Retinal pigment epithelial cell (primary cell): ENCODE measurements around the gene ACAT2.
"Not testable (repeated sequence)": the region's sequence is repeated elsewhere in the genome, so short reads cannot be mapped to it uniquely, and the experiment has no call there.

Experiments
- DNase-seq: peaks from one replicate; pipeline ENCODE4 v3.0.0-alpha.2; 2010; ENCODE audit warnings: low read depth
- H3K4me3 ChIP-seq: 2 replicates; pipeline ENCODE4 v1.5.1; 2011; ENCODE audit warnings: mild to moderate bottlenecking, low read length, control low read depth, moderate library complexity
- TF ChIP-seq, protein P1 (sequence below): conservative IDR thresholded peaks from 2 replicates; pipeline ENCODE4 v1.5.1; 2011; ENCODE audit warnings: low read depth, low read length, control low read depth, inconsistent platforms

ACAT2 gene

GRCh38 chr6:159805440-159806020 lies 43.7 kb downstream of the ACAT2 start:
- TF ChIP-seq, protein P1, sequence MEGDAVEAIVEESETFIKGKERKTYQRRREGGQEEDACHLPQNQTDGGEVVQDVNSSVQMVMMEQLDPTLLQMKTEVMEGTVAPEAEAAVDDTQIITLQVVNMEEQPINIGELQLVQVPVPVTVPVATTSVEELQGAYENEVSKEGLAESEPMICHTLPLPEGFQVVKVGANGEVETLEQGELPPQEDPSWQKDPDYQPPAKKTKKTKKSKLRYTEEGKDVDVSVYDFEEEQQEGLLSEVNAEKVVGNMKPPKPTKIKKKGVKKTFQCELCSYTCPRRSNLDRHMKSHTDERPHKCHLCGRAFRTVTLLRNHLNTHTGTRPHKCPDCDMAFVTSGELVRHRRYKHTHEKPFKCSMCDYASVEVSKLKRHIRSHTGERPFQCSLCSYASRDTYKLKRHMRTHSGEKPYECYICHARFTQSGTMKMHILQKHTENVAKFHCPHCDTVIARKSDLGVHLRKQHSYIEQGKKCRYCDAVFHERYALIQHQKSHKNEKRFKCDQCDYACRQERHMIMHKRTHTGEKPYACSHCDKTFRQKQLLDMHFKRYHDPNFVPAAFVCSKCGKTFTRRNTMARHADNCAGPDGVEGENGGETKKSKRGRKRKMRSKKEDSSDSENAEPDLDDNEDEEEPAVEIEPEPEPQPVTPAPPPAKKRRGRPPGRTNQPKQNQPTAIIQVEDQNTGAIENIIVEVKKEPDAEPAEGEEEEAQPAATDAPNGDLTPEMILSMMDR, result no peak
- no peak overlapping the region for H3K4me3 ChIP-seq
- DNase-seq, result no peak

DNA sequence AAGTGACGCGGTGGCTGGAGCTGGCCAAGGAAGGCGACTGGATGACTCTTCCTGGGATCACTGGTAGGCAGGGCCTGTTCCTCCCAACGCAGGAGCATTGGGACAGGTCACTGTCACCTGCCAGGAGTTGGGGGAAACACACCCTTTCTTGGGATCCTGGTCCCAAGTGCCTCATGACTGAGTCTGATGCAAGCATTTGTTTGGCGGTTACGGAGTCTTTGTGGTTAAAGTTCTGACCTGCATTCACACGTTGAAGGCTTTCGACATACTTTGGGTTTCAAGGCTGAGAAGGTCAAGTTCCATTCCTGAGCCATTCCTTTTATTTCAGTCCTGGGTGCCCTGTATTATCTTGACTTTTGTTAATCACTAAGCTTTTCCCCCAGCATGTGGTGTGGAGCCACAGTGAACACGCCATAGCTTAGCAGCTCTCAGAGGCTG lies 44.2 kb downstream of the ACAT2 start:
- TF ChIP-seq, protein P1, result no peak

GRCh38 chr6:159807150-159807858 lies 45.5 kb downstream of the ACAT2 start:
- no peak overlapping the region for H3K4me3 ChIP-seq
- TF ChIP-seq, protein P1, result no peak
- no peak for DNase-seq

More for the DNA sequence above, 44.2 kb downstream of the ACAT2 start:
- no peak overlapping the region for H3K4me3 ChIP-seq
- no peak for DNase-seq

GRCh38 chr6:159808647-159809046 lies 46.8 kb downstream of the ACAT2 start:
- no peak for DNase-seq
- no peak overlapping the region for H3K4me3 ChIP-seq
- TF ChIP-seq, protein P1, result no peak

DNA sequence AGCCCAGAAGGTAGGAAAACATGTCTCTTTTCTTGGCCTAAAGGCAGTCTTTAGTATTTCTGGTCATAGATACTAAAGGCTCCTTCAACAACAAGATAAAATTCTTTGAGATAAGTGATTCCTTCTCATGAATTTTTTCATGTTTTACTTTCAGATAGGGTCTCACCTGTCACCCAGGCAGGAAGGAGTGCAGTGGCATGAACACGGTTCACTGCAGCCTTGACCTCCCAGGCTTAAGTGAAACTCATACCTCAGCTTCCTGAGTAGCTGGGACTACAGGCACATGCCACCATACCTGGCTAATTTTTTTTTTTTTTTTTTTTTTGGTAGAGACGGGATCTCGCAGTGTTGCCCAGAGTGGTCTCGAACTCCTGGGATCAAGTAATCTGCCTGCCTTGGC lies 47.3 kb downstream of the ACAT2 start:
- DNase-seq, result no peak
- H3K4me3 ChIP-seq, result no peak overlapping the region

GRCh38 chr6:159813781-159814180 lies 51.9 kb downstream of the ACAT2 start:
- TF ChIP-seq, protein P1, result no peak
- no peak overlapping the region for H3K4me3 ChIP-seq
- no peak for DNase-seq

More for the DNA sequence above, 47.3 kb downstream of the ACAT2 start:
- TF ChIP-seq, protein P1, result no peak

DNA sequence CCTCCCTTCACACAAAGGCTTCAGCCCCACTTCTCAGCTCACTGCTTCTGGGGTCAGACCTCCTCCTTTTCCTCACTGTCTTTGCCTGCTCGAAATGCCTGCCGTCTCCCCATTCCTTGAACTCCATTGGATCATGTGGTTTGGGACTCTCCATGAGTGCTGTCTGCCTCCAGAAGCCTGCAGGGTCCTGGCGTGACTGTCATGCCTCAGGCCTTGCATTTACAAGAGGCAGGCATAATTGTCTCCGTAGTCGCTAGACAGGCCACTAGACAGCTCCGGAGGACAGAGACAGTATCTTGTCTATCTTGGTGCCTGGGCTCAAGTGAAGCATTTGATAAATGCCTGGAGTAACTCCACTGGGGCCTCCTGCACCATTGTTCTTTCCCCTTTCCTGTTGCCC lies 53.6 kb downstream of the ACAT2 start:
- TF ChIP-seq, protein P1, result no peak
- H3K4me3 ChIP-seq, result no peak overlapping the region
- DNase-seq, result no peak

GRCh38 chr6:159816775-159817174 lies 54.9 kb downstream of the ACAT2 start:
- H3K4me3 ChIP-seq, DNase-seq: not testable (repeated sequence)
